BLaER1 (cell line): ENCODE data around the gene TUBB.

Experiments used
- H3K27ac ChIP-seq: shearing (Covaris generic); formaldehyde crosslinking; 2 replicates; pipeline ENCODE4 v1.8.1; 2022
- H3K27me3 ChIP-seq: shearing (Covaris generic); formaldehyde crosslinking; 2 replicates; pipeline ENCODE4 v1.8.1; 2022
- H3K36me3 ChIP-seq: shearing (Covaris generic); formaldehyde crosslinking; 2 replicates; pipeline ENCODE4 v1.8.1; 2022
- H3K4me1 ChIP-seq: shearing (Covaris generic); formaldehyde crosslinking; 2 replicates; pipeline ENCODE4 v1.8.1; 2022
- H3K4me2 ChIP-seq: shearing (Covaris generic); formaldehyde crosslinking; 2 replicates; pipeline ENCODE4 v1.8.1; 2022
- H3K4me3 ChIP-seq: shearing (Covaris generic); formaldehyde crosslinking; 2 replicates; pipeline ENCODE4 v1.8.1; 2022
- H3K9ac ChIP-seq: shearing (Covaris generic); formaldehyde crosslinking; 2 replicates; pipeline ENCODE4 v1.8.1; 2022
- H3K9me3 ChIP-seq: shearing (Covaris generic); formaldehyde crosslinking; 2 replicates; pipeline ENCODE4 v1.8.1; 2022
- H4K20me1 ChIP-seq: shearing (Covaris generic); formaldehyde crosslinking; 2 replicates; pipeline ENCODE4 v1.8.1; 2022
- Cebpa-rat ChIP-seq: shearing (Covaris generic); IDR thresholded peaks from 2 replicates; pipeline ENCODE4 v1.8.1; 2022

The TUBB gene

GRCh38 chr6:30738532-30738931 is 18.4 kb downstream of the TUBB start:
- TF ChIP-seq Cebpa-rat, result no peak
- no peak overlapping the region for H3K9ac ChIP-seq
- H3K4me3 ChIP-seq, result no peak overlapping the region
- H3K9me3 ChIP-seq, result no peaks in the 10 kb centered on the region
- no peaks in the 10 kb centered on the region for H3K27me3 ChIP-seq
- H3K36me3 ChIP-seq, result peaks cover 75% of the 10 kb centered on the region
- H4K20me1 ChIP-seq, result peaks cover 55% of the 10 kb centered on the region
- H3K27ac ChIP-seq, result no peak overlapping the region
- peaks cover 66% of the 10 kb centered on the region for H3K4me1 ChIP-seq
- H3K4me2 ChIP-seq, result peak overlapping the region; percentile 42; the same call in 1 of the 2 replicates

DNA sequence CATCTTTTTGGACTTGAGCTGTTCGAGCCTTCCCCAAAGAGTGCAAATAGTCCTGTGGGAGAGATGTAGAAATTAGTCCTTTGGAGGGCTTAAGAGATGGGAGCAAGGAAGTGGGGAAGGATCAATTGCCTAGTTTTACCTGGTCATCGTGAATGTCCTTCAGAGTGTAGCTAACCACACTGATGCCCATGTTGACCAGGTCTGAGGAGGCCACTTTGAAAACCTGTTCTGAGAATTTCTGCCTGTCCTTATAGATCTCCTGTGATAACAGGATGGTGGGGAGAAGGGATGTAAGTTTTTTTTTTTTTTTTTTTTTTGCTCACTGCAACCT is 20.4 kb downstream of the TUBB start:
- H3K27me3 ChIP-seq, result no peaks in the 10 kb centered on the region
- no peak for TF ChIP-seq Cebpa-rat
- no peak overlapping the region; the same call in 1 of the 2 replicates for H3K9ac ChIP-seq
- peaks cover 57% of the 10 kb centered on the region for H3K36me3 ChIP-seq
- H3K4me2 ChIP-seq, result peak overlapping the region; percentile 99
- no peak overlapping the region for H3K27ac ChIP-seq
- peaks cover 55% of the 10 kb centered on the region for H4K20me1 ChIP-seq
- no peaks in the 10 kb centered on the region for H3K9me3 ChIP-seq
- no peak overlapping the region for H3K4me3 ChIP-seq
- H3K4me1 ChIP-seq, result peaks cover 78% of the 10 kb centered on the region

- H3K9me3 ChIP-seq, result no peaks in the 10 kb centered on the region
- H3K4me2 ChIP-seq, result peak overlapping the region; percentile 99
- TF ChIP-seq Cebpa-rat, result no peak
- H3K9ac ChIP-seq, result peak overlapping the region; percentile 92
- peaks cover 50% of the 10 kb centered on the region for H3K36me3 ChIP-seq
- H3K27me3 ChIP-seq, result no peaks in the 10 kb centered on the region
- H3K4me1 ChIP-seq, result peaks cover 73% of the 10 kb centered on the region
- H3K4me3 ChIP-seq, result peak overlapping the region; percentile 91
- peaks cover 48% of the 10 kb centered on the region for H4K20me1 ChIP-seq
- H3K27ac ChIP-seq, result peak overlapping the region; percentile 94
These were observed 21.1 kb downstream of the TUBB start for GRCh38 chr6:30741063-30741779.

- no peaks in the 10 kb centered on the region for H3K27me3 ChIP-seq
- peak overlapping the region; percentile 92 for H3K9ac ChIP-seq
- H3K4me3 ChIP-seq, result peak overlapping the region; percentile 91
- H3K36me3 ChIP-seq, result peaks cover 45% of the 10 kb centered on the region
- H3K4me1 ChIP-seq, result peaks cover 67% of the 10 kb centered on the region
- TF ChIP-seq Cebpa-rat, result no peak
- no peaks in the 10 kb centered on the region for H3K9me3 ChIP-seq
- H4K20me1 ChIP-seq, result peaks cover 45% of the 10 kb centered on the region
- H3K4me2 ChIP-seq, result peak overlapping the region; percentile 99
- H3K27ac ChIP-seq, result peak overlapping the region; percentile 94
These were observed 21.7 kb downstream of the TUBB start for GRCh38 chr6:30741789-30742315.

GRCh38 chr6:30742316-30743098 is 22.4 kb downstream of the TUBB start, which contains the start of gene FLOT1:
Gene FLOT1 (minus strand): TSS chr6:30742687. CDS start chr6:30742189, 498 bp downstream.
- peaks cover 61% of the 10 kb centered on the region for H3K4me1 ChIP-seq
- peak; percentile 85 for TF ChIP-seq Cebpa-rat
- peak within 1 kb of the TSS; percentile 94 for H3K27ac ChIP-seq
- peak within 1 kb of the TSS; percentile 91 for H3K4me3 ChIP-seq
- H3K27me3 ChIP-seq, result no peaks in the 10 kb centered on the region
- peaks cover 38% of the 10 kb centered on the region for H4K20me1 ChIP-seq
- H3K36me3 ChIP-seq, result peaks cover 38% of the 10 kb centered on the region
- peak within 1 kb of the TSS; percentile 92 for H3K9ac ChIP-seq
- H3K9me3 ChIP-seq, result no peaks in the 10 kb centered on the region
- peak within 1 kb of the TSS; percentile 99 for H3K4me2 ChIP-seq

- H3K4me3 ChIP-seq, result peak overlapping the region; percentile 91
- H3K36me3 ChIP-seq, result peaks cover 29% of the 10 kb centered on the region
- no peaks in the 10 kb centered on the region for H3K27me3 ChIP-seq
- no peaks in the 10 kb centered on the region for H3K9me3 ChIP-seq
- H3K27ac ChIP-seq, result peak overlapping the region; percentile 94
- H3K9ac ChIP-seq, result peak overlapping the region; percentile 92
- peak overlapping the region; percentile 99 for H3K4me2 ChIP-seq
- H4K20me1 ChIP-seq, result peaks cover 30% of the 10 kb centered on the region
- peaks cover 52% of the 10 kb centered on the region for H3K4me1 ChIP-seq
- TF ChIP-seq Cebpa-rat, result no peak
These were observed 23.2 kb downstream of the TUBB start for GRCh38 chr6:30743099-30744053.

DNA sequence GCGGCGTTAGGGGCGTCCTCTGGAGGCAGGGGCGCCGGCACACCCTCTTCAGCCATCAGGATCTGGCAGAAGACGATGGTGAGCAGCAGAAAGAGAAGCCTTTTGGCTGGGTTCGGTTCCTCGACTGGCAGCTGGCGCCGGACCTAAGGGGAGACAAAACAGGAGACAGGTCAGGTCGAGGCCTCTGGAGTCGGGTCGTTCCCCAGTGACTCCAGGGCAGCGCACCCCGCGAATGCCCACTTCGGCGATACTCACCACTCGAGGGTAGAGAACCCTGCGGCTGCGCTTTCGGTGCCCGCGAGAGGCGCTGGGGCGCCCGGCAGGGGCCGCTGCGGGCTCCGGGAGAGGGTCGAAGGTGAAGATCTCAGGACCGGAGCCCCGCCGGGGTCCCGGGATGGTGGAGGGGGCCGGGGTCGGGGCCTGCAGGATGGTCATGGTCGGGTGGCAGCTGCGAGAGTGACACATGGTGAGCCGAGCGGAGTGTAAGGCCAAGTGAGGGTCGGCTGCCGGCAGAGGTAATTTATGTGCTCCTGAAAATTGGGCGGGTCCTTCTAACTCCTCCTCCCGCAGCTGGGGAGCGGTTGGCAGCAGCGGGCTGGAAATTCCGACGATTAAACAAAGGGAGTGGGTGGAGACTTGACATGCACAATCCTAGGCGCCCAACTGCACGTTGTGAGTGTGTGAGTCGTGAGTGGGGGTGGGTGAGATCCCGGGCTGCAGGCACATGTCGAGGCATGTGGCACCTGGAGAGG is 24.1 kb downstream of the TUBB start, which contains the start of gene IER3:
Gene IER3 (minus strand): TSS at position 494 of the 752 bp plus-strand sequence. CDS start 29 bp downstream, at position 465.
- TF ChIP-seq Cebpa-rat, result no peak
- Histone ChIP-seq H3K4me1 (peaks cover 49% of the 10 kb centered on the region), H3K27me3 (no peaks in the 10 kb centered on the region), H3K4me2 (peak within 1 kb of the TSS; percentile 99), H3K9me3 (no peaks in the 10 kb centered on the region), H4K20me1 (peaks cover 25% of the 10 kb centered on the region), H3K4me3 (peak within 1 kb of the TSS; percentile 91), H3K36me3 (peaks cover 21% of the 10 kb centered on the region), H3K9ac (peak within 1 kb of the TSS; percentile 92), H3K27ac (peak within 1 kb of the TSS; percentile 94)

- peaks cover 26% of the 10 kb centered on the region for H3K4me1 ChIP-seq
- TF ChIP-seq Cebpa-rat, result no peak
These were observed 27.1 kb downstream of the TUBB start for GRCh38 chr6:30747300-30747687.

More at GRCh38 chr6:30747300-30747687, 27.1 kb downstream of the TUBB start:
- Histone ChIP-seq H4K20me1 (peaks cover 8% of the 10 kb centered on the region; the same call in 1 of the 2 replicates), H3K27ac (no peak overlapping the region), H3K36me3 (no peaks in the 10 kb centered on the region), H3K4me3 (no peak overlapping the region), H3K9me3 (no peaks in the 10 kb centered on the region), H3K4me2 (no peak overlapping the region), H3K27me3 (no peaks in the 10 kb centered on the region), H3K9ac (no peak overlapping the region)
